Glutamatergic neuron (in vitro differentiated cells): ENCODE data around the gene KBTBD13. TPM values are rescaled to one million over a fixed set of nuclear protein-coding genes. Genes with fewer than 3 reads are reported as not detected.

Experiments
- DNase-seq: peaks from one replicate; pipeline ENCODE4 v3.0.0; 2022
- H3K27ac Mint-ChIP-seq: one replicate; pipeline ENCODE4 v1.8.0; 2020; ENCODE audit warnings: mild to moderate bottlenecking, mixed read lengths, inconsistent platforms; ENCODE audit not compliant: unreplicated experiment
- H3K27me3 Mint-ChIP-seq: one replicate; pipeline ENCODE4 v1.8.0; 2020; ENCODE audit warnings: mild to moderate bottlenecking, moderate library complexity, mixed read lengths, inconsistent platforms; ENCODE audit not compliant: unreplicated experiment
- H3K36me3 Mint-ChIP-seq: one replicate; pipeline ENCODE4 v1.8.0; 2020; ENCODE audit warnings: mild to moderate bottlenecking, mixed read lengths, inconsistent platforms; ENCODE audit not compliant: unreplicated experiment
- H3K4me1 Mint-ChIP-seq: one replicate; pipeline ENCODE4 v1.8.0; 2020; ENCODE audit warnings: mild to moderate bottlenecking, low read depth, mixed read lengths, inconsistent platforms; ENCODE audit not compliant: unreplicated experiment
- H3K4me3 Mint-ChIP-seq: one replicate; pipeline ENCODE4 v1.8.0; 2020; ENCODE audit warnings: mild to moderate bottlenecking, mixed read lengths, inconsistent platforms; ENCODE audit not compliant: unreplicated experiment
- H3K9me3 Mint-ChIP-seq: one replicate; pipeline ENCODE4 v1.8.0; 2020; ENCODE audit warnings: mild to moderate bottlenecking, moderate library complexity, mixed read lengths, inconsistent platforms; ENCODE audit not compliant: unreplicated experiment
- CTCF ChIP-seq: fragments of 200-600 bp; sonication (generic); IDR thresholded peaks from one replicate; pipeline ENCODE4 v1.5.0; 2021; ENCODE audit not compliant: partially characterized antibody, unreplicated experiment
- total RNA-seq: library from RNA; stranded (reverse); fragmentation: NEBNext Ultra II Directional; extraction: Animal tissue kit (Norgen Biotek cat#: 25700); gene quantifications from one replicate; pipeline ENCODE4 v1.2.1, GENCODE V29; 2021; ENCODE audit not compliant: unreplicated experiment

Gene KBTBD13
- total RNA-seq, 1 donor from 2014 or later, result not detected

DNA sequence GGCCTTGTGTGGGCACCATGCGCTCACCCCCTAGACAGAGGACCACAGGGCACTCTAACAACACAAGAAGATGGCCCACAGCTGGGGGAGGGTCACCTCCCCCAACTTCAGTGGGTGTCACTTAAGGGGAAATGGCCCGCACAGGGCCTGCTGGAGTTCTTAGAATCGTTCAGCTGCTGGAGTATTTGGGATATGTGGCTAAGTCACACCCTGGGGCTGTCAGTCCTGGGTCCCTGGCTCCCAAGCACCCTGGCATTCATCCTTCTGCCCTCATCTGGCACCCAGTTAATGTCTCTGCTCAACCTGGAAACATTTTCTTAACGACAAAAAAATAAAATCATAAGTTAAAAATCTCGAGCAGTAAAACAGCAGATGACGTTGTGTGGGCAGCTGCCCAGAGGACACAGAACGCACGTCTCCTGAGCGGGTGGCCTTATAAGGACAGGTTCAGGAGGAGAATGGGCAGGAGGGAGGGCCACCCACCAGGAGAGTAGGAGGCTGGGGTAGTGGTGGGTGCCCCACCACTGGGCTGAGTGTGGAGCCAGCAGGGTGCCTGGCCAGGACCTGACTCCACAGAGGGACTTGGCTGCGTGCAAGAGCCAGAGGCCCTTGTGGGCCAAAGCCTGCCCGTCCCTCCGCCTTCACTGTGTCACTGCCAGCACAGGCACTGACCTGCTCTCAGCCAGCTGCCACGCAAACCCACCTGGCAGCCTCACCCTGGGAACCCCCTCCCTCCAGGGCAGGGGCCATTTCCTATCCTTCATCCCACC, 11.5 kb downstream of the KBTBD13 start:
- Mint-ChIP-seq H3K36me3 (no peaks in the 10 kb centered on the region), H3K9me3 (peaks cover 6% of the 10 kb centered on the region), H3K4me1 (peaks cover 24% of the 10 kb centered on the region), H3K27me3 (peaks cover 4% of the 10 kb centered on the region), H3K27ac (no peak overlapping the region), H3K4me3 (no peak overlapping the region)
- no peak for DNase-seq
- TF ChIP-seq CTCF, result no peak

- no peak for DNase-seq
- Mint-ChIP-seq H3K4me3 (no peak overlapping the region), H3K36me3 (no peaks in the 10 kb centered on the region), H3K4me1 (peaks cover 19% of the 10 kb centered on the region), H3K27ac (no peak overlapping the region), H3K9me3 (peaks cover 7% of the 10 kb centered on the region), H3K27me3 (peaks cover 4% of the 10 kb centered on the region)
- TF ChIP-seq CTCF, result no peak
Observed at GRCh38 chr15:65088643-65089021, 12.1 kb downstream of the KBTBD13 start.

DNA sequence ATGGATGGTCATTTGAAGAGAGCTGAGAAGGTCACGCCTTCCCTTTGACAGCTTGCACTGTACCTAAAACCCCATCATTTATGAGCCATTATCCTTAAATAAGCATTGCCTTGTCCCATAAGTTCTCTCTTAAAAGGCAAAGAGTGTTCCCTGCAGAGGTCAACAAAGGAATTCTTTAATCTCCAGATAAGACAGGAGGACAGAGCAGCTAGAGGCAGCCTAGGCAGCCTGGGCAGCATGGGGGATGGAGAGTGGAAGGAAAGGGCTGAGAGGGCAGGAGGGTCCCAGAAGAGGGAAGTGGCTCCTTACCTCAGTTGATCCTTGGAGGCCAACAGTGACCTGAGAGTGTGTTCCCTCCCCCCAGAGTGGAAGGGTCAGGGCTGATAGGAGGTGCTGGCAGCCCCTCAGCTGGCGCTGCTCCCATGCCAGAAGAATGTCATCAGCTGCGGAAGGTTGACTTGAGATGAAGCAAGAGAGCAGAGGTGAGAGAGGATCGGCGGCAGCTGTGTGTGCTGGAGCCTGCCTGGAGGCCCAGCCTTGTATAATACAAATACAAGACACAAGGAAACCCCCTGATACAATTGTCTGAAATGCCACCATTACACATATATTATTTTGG, 12.8 kb downstream of the KBTBD13 start:
- no peak overlapping the region for H3K4me3 Mint-ChIP-seq
- no peak overlapping the region for H3K27ac Mint-ChIP-seq
- no peaks in the 10 kb centered on the region for H3K27me3 Mint-ChIP-seq

GRCh38 chr15:65091946-65092770, 15.6 kb downstream of the KBTBD13 start:
- Mint-ChIP-seq H3K27ac (no peak overlapping the region), H3K4me1 (peaks cover 6% of the 10 kb centered on the region), H3K9me3 (peaks cover 3% of the 10 kb centered on the region), H3K27me3 (no peaks in the 10 kb centered on the region), H3K4me3 (no peak overlapping the region), H3K36me3 (no peaks in the 10 kb centered on the region)
- no peak for DNase-seq
- no peak for TF ChIP-seq CTCF

More for the DNA sequence above, 12.8 kb downstream of the KBTBD13 start:
- no peak for DNase-seq
- TF ChIP-seq CTCF, result no peak
- peaks cover 14% of the 10 kb centered on the region for H3K4me1 Mint-ChIP-seq
- no peaks in the 10 kb centered on the region for H3K36me3 Mint-ChIP-seq
- H3K9me3 Mint-ChIP-seq, result peaks cover 5% of the 10 kb centered on the region
